Stimulated activated CD4-positive, alpha-beta T cell treated with anti-CD3 and anti-CD28 coated beads, Interleukin-2, amount 100 ng/mL, for 4 hours (primary cell): ENCODE data around the gene KANK3.
"Not testable (repeated sequence)": the region's sequence is repeated elsewhere in the genome, so short reads cannot be mapped to it uniquely, and the experiment has no call there.

Source experiments
- DNase-seq: peaks from one replicate; pipeline ENCODE4 v3.0.0-alpha.2; 2020; ENCODE audit warnings: low read depth

KANK3 gene

DNA sequence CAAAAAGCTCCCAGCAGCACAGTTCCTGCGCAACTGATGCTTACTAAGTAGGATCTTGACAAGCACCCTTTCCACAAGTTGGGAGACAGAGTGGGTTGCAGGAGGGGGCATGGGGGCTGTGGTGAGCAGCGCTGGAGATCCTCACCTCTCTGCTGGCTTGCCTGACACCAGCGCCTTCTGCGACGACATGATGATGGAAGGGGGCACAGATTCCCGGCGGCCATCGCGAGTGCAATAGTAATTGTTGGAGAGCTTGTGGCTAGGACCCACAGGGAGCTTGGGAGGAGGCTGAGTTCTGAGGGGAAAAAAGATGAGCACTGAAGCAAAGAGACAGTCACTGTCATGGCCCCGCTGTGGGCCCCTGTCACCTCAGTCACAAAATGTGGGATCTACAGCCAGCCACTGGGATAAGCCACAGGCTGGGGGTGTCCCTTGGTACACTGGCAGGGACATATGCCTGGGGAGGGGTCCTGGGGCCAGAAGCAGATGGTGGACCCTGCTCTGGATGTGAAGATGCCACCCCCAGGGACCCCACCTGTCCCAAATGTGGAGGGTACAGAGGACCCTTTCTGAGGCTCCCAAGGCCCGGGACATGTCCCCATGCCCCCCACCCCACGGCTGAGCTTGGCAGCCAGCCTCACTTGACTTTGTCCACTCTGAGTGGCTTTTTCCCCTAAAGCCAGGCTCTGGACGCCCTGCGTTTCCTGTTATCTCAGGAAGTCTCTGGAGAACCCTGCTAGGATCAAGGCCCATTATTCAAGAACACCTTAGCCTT lies 26.5 kb downstream of the KANK3 start:
- no peak for DNase-seq

DNA sequence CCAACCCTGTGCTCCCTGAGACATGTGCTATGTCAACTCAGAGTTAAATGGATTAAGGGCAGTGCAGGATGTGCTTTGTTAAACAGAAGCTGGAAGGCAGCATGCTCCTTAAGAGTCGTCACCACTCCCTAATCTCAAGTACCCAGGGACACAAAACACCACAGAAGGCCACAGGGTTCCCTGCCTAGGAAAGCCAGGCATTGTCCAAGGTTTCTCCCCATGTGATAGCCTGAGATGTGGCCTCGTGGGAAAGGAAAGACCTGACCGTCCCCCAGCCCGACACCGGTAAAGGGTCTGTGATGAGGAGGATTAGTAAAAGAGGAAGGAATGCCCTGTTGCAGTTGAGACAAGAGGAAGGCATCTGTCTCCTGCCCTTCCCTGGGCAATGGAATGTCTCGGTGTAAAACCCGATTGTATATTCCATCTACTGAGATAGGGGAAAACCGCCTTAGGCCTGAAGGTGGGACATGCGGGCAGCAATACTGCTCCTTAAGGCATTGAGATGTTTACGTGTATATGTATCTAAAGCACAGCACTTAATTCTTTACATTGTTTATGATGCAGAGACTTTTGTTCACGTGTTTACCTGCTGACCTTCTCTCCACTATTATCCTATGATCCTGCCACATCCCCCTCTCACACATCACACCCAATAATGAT lies 28.0 kb downstream of the KANK3 start:
- DNase-seq, result not testable (repeated sequence)

DNA sequence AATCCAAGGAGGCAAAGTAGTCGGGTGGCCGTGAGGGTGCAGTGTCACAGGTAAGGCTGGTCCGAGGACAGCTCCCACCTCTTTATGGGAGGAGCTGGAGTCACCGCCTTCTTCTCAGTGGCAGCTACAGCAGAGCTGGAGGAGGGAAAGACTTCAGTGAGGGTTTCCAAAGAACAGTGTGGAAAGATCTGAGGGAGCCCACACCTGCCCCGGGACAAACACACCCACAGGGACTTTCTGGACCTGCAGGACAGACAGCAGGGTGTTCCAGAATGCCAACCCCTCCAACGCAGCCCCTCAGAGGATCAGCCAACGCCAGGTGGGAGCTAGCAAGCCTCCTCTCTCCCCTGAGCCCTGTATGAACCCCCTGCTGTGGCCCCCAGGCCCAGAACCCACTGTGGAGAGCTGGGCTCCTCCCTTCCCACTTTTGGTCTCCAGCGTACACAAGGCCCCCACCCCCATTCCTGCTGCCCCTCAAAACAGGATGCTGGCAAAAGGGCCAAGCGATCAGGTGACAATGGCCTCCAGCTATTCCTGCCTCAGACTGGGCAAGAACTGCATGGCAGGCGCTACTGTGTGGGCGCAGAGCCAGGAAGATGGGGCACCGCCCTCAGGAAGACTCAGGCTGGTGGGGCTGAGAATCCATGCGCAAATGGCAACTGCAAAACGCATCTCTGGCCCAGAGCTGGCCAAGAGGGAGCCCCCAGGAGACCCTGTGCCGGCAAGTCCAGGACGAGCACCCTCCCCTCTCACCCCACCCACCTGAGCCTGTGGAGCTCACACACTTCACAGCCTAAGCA lies 31.4 kb downstream of the KANK3 start:
- no peak for DNase-seq

DNA sequence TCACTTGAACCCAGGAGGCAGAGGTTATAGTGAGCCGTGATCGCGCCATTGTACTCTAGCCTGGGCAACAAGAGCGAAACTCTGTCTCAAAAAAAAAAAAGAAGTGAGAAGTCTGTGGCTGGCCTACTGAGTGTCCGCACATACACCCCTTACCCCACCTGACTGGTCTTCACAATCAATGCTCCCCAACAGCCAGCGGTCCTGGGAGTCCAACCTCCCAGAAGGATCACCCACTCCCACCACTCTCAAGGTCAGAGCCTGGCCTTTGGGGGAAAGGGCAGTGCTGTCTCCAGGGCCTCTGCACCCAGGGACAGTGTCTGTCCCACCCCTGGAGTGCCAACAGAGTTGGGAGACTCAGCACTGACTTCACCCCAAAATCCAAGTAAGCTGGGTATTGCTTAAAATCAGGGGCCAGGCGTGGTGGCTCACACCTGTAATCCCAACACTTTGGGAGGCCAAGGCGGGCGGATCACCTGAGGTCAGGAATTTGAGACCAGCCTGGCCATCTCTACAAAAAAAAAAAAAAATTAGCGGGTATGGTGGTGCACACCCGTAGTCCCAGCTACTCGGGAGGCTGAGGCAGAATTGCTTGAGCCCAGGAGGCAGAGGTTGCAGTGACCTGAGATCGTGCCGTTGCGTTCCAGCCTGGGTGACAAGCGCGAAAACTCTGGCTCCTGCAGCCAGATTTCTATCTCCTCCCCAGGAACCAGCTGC lies 32.6 kb downstream of the KANK3 start:
- DNase-seq, result no peak

DNA sequence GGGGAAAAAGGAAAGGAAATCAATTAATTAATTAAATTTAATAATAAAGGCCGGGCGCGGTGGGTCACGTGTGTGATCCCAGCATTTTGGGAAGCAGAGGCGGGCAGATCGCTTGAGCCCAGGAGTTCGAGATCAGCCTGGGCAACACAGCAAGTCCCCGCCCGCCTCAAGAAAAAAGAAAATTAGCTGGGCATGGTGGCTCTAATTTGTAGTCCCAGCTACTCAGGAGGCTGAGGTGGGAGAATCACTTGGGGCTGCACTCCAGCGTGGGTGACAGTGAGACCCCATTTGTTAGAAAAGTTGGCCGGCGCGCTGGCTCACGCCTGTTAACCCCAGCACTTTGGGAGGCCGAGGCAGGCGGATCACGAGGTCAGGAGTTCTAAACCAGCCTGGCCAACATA lies 34.2 kb downstream of the KANK3 start:
- DNase-seq, result no peak

DNA sequence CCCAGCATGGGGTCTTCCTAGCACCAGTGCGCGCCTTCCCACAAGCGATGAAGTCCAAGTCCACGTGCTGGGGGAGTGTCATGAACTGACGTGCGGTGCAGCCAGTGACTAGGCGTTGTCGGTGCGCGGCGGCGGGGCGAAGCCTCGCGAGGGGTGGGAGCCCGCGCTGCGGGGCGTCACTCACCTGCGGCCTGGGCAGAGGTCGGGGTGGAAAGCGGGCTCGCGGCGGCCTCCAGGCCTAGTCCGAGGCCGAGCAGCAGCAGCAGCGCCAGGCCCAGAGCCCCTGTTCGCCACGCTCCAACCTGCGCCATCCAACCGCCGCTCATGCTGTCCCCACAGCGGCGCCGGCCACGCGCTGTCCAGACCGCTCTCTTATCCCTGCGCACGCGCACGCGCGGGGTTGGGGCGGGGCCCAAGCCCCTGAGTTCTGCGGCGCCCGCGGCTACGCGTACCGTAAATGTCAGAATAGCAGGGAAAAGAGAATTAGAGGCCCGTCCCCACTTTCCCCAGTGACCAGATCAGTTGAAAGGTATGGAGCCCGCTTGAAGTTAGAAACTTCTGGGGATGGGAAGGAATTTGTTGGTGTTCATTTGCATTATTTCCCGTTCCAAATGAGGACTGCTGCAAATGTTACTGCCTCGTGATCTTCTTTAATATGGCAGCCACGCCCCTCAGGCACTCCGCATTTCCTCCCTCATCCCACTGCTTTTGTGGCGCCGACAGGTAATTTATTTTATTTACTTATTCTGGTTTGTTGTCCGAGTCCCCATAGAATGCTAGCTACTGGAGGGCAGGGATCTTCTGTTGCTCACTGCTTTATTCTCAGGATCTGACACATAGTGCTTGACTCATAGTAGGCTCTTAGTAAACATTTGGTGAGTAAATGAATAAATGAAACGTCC lies 34.8 kb downstream of the KANK3 start, which contains the start of gene CD320:
Gene CD320 (minus strand): TSS at position 394 of the 902 bp plus-strand sequence. CDS start 68 bp downstream, at position 326.
- peak; percentile 79 for DNase-seq

DNA sequence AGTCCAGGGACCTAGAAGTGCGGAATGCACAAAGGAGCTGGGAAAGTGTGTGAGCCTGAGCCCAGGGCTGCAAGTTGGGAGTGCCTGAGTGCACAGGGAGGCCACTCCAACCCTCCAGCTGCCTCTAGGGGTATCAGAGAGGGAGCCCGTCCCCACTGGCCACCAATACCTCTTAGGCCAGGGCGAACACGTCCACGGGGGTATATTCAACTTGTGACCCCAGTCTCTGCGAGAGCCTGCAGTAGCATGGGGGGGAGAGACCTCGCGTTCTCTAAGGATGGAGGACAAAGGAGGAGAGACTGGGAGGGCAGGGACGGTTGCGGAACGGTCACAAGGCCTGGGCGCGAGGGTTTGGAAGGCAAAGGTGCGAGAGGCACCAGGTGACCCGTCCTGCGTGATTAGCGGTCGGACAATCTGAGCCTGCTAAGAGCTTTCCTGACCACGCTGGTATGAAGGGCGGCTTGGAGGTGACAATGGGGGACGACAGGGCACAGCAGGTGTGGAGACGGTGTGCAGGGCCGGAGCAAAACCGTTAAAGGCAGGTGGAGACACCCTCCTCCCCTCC lies 35.6 kb downstream of the KANK3 start:
- no peak for DNase-seq

DNA sequence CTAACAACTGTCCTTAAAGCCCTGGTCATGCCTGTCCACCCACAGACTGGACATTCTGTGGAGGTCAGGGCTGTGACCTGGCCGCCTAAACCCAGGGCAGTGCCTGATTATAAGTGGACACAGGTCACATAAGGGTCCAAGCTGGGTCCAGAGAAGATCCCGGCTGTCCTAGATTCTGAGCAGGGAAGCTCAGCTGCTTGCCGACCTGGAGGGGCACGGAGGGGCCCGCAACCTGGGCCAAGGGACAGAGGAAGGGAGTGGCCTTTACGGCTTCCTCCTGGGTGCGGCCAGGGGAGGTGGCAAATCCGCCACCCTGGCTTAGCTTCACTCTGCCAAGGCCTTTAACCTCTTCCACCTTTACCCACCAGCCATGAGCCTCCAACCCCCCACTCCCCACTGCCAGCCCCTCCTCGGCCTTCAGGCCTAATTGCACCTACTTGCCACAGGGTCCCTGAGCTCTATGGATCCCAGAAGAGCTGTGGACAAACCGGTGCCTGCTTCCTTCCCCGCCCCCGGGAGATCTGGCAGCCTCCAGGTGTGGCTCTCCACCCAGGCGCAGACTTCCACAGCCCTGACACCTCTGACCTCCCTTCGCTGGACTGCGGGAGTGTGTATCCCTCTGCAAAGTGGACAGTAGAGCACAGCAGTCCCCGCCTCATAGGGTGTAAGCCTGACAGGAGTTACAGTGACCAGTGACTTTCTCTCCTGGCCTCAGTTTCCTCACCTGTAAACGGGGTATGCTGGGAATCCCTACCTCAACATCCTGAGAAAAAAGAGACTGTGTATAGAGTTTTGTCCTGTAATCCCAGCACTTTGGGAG lies 36.6 kb downstream of the KANK3 start:
- DNase-seq, result no peak

DNA sequence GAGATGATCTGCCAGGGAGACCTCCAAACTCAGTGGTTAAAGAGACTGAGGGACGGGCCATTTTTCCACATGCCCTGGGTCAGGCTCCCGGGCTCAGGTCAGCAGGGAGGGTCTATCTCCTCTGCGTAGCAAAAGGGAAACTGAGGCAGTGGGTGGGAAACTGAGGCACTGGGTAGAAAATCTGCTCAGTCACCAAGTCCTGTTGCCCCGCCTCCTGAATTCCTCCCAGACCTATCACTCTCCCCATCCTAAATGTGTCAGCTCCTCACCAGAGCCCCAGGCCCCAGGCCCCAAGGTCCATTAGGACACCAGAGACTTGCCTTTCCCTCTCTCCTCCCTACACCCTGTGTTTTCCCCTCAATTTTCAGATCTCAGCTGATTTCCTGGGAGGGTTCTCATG lies 37.3 kb downstream of the KANK3 start:
- no peak for DNase-seq

DNA sequence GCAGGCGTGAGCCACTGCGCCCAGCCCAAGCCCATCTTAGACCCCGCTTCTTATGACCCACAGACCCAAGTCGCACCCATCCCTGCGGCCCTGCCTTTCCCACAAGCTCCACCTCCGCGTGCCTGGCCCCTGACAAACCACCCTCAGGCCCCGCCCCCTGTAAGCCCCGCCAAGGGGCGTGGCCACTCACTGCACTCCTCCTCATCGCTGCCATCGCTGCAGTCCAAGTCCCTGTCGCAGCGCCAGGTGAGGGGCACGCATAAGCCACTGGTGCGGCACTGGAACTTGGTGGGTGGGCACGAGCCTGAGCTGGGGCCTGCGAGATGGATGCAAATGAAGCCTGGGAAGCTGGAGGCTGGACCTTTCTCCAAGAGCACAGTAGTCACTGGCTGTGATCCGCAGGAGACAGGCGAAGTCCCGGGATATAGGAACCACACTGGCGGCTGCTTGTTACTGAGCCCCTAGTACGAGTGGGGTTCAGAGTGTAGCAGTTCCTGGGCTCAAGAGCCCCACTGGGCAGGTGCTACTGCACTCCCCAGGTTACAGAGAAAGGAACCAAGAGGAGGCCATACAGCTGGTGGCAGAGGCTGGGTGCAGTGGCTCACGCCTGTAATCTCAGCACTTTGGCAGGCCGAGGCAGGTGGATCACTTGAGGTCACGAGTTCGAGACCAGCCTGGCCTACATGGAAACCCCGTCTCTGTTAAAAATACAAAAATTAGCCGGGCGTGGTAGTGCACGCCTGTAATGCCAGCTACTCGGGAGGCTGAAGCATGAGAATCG lies 38.0 kb downstream of the KANK3 start:
- DNase-seq, result no peak

DNA sequence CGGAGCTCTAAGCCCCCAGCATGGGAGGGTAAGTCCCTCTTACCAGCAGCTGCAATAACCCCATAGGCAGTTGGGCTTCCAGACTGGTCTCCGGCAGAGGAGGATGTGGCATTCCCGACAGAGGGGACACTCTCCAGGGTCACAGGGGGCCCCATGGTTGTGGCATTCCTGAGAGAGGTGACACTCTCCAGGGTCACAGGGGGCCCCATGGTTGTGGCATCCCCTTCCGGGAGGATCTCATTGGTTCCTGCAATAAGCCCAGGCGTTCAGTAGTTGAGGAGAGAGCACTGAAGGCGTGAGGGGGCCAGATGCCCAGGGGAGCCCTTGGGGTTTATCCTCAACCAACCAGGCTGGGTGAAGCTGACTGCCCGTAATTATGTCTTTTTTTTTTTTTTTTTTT lies 40.3 kb downstream of the KANK3 start:
- DNase-seq, result no peak

DNA sequence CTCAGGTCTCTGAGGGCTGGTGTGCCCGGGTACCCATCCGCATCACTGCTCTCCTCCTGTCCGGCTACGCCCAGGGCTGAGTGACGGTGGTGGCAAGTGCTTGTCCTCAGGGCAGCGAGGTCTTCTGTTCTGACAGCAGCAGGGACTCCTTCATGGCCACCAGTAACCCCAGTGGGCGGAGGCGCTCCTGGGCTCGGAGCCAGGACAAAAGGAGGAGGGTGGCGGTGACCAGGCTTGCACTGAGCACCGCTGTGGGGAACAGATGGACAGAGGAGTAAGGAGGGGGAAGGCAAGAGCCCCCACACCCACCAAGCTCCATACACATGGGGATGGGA lies 40.7 kb downstream of the KANK3 start:
- no peak for DNase-seq

DNA sequence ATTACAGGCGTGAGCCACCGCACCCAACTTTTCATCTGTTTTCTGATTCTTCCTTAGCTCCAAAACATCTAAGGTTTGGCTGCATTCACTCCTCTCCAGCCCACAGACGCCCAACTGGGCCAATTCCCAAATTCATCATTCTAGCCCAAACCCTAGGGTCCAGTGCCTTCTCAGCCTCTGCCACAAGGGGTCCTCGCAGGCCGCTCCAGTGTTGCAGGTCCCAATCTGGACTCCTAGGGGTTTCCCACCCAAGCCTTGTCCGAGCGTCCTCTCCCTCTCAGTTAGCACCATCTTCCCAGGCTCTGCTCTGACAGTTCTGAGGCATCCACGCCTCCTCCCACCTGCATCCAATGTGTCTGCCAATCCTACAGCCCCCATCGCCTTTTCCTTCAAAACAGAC lies 51.7 kb downstream of the KANK3 start:
- not testable (repeated sequence) for DNase-seq

DNA sequence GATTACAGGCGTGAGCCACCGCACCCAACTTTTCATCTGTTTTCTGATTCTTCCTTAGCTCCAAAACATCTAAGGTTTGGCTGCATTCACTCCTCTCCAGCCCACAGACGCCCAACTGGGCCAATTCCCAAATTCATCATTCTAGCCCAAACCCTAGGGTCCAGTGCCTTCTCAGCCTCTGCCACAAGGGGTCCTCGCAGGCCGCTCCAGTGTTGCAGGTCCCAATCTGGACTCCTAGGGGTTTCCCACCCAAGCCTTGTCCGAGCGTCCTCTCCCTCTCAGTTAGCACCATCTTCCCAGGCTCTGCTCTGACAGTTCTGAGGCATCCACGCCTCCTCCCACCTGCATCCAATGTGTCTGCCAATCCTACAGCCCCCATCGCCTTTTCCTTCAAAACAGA lies 66.6 kb downstream of the KANK3 start:
- not testable (repeated sequence) for DNase-seq
